Fibroblast of skin of left quadriceps (primary cell): ENCODE results near the gene RADIL.

ENCODE experiments used
- DNase-seq, 2 experiments: peaks; one replicate each; pipeline ENCODE4 v3.0.0-alpha.2; 2013; ENCODE audit warnings: low read depth in 2 of 2

The RADIL gene

GRCh38 chr7:4883033-4883371, 514 bp downstream of the RADIL start:
- no peak for DNase-seq

GRCh38 chr7:4882169-4883032, 1.1 kb downstream of the RADIL start:
- peak; percentile 25 to 36 for DNase-seq

GRCh38 chr7:4880218-4880617, 3.3 kb downstream of the RADIL start:
- no peak for DNase-seq

GRCh38 chr7:4879396-4880081, 4.0 kb downstream of the RADIL start:
- no peak for DNase-seq

DNA sequence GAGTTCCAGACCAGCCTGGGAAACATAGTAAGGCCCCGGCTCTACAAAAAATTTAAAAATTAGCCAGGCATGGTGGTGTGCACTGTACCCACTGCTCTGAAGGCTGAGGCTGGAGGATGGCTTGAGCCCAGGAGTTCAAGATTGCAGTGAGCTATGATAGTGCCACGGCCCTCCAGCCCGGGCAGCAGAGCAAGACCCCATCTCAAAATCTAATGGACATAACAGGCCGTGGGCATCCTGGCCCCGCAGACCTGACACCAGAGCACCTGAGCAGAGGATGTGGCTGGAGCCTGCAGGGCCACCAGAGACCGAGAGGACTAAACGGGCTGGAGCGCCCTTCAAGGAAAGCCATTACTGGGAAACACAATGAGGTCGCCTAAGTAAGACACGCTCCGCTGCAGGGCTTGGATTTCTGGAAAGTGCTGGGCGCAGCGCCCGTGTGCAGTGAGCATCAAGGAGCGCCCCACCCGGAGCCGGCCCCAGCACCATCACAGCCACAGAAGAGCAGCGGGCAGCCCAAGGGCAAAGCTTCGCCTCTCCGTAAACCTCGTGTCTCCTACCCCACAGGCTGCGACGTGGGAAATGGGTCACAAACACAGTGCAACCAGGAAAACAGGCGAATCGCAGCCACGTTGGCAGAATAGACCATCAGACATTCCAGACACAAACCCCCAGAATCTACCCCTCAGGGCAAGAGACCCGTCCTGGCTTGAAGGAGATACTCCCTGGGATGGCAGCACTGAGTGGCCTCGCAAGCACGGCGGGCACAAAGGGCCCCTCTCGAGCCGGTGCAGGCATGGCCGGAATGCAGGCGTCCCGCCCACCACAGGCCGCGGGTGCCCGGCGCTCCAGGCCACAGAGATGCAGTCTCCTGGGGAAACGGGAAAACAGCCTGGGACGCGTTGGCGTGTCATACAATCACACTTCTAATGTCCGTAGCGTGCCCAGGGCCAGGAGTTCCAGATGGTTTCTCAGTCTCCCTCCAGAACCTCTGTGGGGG, 4.9 kb downstream of the RADIL start:
- no peak for DNase-seq

DNA sequence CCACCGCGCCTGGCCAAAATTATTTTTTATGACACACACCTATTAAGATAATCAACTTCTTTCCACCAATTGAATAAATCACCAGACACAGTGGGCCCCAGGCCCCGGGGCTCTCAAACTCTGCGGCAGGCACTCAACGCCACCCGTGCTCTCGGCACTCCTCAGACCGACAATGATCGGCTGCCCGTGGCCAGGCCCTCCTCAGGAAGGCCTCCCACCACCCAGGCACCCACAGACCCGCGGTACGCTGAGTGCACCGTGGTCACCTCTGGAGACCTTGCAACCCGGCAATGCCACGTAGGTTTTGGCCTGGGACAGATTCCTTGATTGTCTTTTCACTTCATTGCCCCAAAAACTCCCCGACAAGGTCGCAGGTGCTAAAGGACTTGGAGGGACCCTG, 6.9 kb downstream of the RADIL start:
- no peak for DNase-seq

DNA sequence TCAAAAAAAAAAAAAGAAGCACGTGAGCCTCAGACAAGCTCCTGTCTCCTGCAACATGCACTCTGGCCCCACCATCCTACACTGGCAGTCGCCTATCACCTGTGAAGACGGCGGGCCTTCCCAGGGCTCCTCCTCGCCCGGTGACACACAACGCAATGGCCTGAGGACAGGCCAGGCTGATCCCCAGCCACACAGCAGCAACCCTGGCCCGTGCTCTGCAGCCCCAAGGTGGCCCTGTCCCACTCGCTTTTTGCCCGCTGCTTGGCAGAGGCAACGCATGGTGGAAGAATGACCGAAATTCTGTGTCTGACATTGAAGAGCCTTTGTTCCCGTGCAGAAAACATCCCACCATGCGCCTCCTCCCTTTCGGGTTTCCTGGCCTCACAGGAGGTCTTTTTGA, 8.1 kb downstream of the RADIL start:
- DNase-seq, result no peak

DNA sequence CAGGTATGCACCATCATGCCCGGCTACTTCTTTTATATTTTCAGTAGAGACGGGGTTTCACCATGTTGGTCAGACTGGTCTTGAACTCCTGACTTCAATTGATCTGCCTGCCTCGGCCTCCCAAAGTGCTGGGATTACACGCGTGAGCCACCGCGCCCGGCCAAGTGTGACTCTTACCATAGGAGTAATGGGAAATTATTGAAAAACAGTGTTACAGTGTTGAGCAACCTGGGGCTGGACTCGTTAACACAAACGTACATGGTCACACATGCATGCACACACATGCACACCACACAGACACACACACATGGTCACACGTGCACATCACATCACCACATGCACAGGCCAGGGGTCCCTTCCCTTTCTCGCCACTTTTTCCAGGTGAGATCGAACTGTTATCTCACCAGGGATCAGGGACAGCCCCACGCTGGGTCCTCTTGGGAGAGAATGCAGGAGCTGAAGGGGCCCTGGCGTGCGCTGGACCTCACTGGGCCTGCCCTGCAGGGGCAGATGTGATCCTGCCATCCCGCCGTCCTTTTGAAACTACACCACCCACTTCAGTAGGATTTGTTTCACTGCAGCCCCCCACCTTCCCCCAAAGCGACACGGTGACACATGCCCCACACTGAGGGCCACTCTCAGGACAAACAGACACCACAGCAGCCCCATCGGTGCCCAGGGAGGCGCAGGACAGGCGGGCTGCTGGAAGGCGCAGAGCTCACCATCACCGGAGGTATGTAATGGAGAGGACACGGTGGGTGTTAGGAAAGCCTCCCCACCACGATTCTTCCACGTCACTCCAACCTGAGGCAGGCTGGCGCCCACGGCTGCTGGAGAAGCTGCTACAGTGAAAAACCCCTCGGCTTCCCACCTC, 10.2 kb downstream of the RADIL start:
- DNase-seq, result no peak

DNA sequence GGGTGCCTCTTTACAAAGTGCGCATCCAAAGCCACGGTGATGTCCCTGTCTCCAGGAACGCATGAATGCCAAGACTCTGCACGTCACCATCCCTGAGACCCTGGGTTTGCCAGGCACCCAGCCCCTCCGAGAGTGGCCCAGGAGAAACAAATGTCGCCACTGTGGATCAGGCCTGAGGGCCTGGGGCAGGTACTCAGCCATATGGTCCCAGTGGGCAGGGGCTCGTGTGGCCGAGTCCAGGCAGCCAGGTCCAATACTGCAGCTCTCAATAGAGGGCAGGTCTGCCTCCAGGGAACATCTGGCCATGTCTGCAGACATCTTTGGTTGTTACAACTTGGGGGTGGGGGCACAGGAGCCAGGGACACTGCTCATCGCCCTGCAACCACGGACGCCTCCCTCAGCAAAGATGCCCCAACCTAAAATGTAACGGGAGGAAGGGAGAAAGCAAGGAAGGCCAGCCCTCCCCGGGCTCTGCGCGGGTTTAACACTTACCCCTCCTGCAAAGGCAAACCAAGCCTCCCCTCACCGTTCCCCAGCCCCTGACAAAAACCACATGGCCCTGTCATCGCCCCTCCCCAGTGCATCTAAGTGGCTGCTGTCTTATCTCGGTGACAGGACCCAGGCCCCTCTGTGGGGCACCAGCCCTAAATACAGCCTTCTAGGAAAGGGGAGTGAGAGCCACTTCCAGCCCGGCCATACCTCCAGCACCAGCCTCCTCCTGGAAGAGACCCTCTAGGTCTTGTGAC, 11.4 kb downstream of the RADIL start:
- DNase-seq, result no peak

DNA sequence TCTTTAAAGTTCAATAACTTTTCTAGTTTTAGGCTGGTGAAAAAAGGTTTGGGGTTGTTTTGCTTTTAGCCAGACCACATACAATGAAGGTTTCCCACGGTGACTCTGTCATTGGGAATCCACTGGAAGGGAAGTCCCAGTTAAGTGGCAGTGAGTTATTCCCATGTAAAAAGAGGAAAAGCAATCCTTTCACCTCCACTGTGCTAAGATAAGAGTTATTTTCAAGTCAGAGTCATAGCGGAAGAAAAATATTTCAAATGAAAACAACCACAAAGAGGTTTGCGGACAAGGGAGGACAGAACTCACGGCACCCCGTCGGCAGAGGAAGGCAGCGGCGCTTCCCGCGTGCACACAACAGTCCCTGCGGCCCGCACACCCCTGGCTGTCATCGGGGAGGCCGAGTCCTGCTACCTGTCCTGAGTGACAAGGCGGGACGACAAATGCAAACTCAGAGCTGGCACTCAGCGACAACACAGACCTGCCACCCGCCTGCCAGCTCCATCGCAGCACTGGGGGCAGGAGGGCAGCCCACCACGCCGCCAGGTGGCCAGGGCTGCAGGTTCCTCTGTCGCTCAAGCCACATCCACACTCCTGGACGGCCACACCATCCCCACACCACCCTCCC, 12.3 kb downstream of the RADIL start:
- DNase-seq, result no peak

- DNase-seq, result no peak
These were observed 15.0 kb downstream of the RADIL start for GRCh38 chr7:4868493-4868892.

- DNase-seq, result no peak
These were observed 16.7 kb downstream of the RADIL start for GRCh38 chr7:4866528-4867496.

GRCh38 chr7:4862156-4862555, 21.4 kb downstream of the RADIL start:
- DNase-seq, result no peak

GRCh38 chr7:4861673-4862072, 21.8 kb downstream of the RADIL start, which contains the start of gene PAPOLB:
Gene PAPOLB (minus strand): TSS chr7:4862030. CDS start chr7:4861810, 220 bp downstream.
- no peak for DNase-seq

DNA sequence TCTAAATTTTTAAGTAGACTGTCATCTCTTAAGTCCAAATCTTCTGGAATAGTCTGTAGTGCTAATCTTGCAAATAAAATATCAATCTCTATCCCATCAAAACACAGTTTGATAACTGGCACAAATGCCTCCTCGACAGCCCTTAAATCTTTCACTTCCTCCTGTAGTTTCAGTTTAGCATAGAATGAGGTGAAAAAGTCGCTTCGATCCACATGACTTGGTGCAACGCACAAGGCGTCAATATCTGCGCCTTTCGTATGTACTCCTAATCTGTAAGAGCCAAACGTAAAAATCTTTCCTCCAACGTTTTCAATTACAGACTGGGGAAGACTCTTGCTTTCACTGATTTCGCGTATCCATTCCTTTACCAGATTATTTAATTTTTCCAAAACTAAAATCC, 22.3 kb downstream of the RADIL start:
- DNase-seq, result no peak

DNA sequence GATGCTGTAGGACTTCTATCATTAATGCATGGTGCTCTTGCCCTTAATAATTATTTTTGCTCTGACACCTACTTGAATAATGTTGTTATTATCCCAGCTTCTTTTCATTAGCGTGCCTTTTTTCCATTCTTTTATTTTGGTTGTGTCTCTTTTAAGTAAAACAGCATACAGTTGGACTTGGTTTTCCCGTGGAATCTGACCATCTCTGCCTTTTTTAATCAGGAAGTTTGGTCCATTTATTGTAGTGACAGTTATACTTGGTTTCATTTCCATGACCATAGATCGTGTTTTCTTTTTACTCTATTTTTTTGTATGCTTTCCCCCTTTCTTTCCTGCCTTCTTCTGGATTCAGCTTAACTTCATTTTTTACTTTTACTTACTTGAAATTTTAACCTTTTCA, 26.3 kb downstream of the RADIL start:
- DNase-seq, result no peak

GRCh38 chr7:4856336-4857057, 27.0 kb downstream of the RADIL start:
- no peak for DNase-seq

GRCh38 chr7:4854916-4855315, 28.6 kb downstream of the RADIL start:
- no peak for DNase-seq
